HG03196 (cell line): ENCODE measurements around the gene DBP.

Experiments
- ATAC-seq: cut with Tn5 transposase; IDR thresholded peaks from one replicate; pipeline ENCODE4 v1.9.1; 2021; ENCODE audit not compliant: unreplicated experiment

Gene DBP

DNA sequence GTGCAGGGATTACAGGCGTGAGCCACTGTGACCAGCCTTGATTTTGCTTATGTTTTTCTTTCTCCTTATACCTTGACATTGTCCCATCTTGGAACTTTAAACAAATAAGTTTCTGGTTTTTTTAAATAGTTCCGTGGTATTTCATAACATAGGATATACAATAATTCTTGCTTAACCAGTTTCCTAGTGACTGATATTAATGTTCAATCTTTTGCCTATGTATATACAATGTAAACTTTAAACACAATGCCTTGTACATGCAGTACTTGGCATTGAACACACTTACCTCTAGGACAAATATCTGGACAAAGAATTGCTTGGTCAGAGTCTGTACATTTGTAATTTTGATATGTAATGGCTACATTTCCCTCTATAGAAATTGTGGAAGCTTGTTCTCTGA, 55.0 kb downstream of the DBP start:
- no peak for ATAC-seq
